ENCODE measurements around the gene IGSF23. TPM values are rescaled to one million over a fixed set of nuclear protein-coding genes. Genes with fewer than 3 reads are reported as not detected.

IGSF23 gene
- total RNA-seq, 2 donors from 2014 or later = not detected

DNA sequence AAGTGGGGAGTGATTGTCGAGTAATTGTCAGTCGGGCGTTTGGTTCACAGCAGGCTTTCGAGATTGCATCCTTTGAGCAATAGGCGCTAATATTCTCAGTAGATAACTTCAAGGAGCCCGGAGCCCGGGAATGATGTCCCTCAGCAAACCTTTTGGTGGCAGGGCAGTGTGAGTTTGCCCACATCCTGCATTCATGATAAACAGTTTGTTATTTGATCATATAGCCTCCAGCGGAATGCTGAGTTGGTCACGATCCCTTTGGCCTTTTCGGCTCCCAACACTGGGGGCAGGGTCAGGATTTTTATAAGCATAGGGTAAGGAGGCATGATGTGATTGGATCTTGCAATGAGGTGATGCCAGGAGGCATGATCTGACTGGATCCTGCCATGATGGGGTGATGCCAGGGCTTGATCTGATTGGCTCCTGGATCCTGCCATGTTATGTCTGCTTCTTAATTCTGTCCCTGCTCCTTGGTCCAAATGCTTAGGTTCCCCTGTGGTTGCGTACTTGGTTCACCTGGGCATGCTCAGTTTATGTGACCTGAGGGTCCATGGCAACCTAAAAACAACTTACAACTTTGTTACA, 38.2 kb upstream of the IGSF23 start:
- H3K9me3 ChIP-seq = no peaks in the 10 kb centered on the region
- H3K27me3 ChIP-seq = no peaks in the 10 kb centered on the region
- peak; percentile 9 for DNase-seq (ENCODE audit: low spot score)
- no peaks in the 10 kb centered on the region for H3K4me1 ChIP-seq
- TF ChIP-seq, protein P1, sequence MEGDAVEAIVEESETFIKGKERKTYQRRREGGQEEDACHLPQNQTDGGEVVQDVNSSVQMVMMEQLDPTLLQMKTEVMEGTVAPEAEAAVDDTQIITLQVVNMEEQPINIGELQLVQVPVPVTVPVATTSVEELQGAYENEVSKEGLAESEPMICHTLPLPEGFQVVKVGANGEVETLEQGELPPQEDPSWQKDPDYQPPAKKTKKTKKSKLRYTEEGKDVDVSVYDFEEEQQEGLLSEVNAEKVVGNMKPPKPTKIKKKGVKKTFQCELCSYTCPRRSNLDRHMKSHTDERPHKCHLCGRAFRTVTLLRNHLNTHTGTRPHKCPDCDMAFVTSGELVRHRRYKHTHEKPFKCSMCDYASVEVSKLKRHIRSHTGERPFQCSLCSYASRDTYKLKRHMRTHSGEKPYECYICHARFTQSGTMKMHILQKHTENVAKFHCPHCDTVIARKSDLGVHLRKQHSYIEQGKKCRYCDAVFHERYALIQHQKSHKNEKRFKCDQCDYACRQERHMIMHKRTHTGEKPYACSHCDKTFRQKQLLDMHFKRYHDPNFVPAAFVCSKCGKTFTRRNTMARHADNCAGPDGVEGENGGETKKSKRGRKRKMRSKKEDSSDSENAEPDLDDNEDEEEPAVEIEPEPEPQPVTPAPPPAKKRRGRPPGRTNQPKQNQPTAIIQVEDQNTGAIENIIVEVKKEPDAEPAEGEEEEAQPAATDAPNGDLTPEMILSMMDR (IDR thresholded peaks at IDR 0.05) = no peak
- no peak overlapping the region for H3K4me3 ChIP-seq
- H3K27ac ChIP-seq = no peak overlapping the region
- no peaks in the 10 kb centered on the region for H3K36me3 ChIP-seq

DNA sequence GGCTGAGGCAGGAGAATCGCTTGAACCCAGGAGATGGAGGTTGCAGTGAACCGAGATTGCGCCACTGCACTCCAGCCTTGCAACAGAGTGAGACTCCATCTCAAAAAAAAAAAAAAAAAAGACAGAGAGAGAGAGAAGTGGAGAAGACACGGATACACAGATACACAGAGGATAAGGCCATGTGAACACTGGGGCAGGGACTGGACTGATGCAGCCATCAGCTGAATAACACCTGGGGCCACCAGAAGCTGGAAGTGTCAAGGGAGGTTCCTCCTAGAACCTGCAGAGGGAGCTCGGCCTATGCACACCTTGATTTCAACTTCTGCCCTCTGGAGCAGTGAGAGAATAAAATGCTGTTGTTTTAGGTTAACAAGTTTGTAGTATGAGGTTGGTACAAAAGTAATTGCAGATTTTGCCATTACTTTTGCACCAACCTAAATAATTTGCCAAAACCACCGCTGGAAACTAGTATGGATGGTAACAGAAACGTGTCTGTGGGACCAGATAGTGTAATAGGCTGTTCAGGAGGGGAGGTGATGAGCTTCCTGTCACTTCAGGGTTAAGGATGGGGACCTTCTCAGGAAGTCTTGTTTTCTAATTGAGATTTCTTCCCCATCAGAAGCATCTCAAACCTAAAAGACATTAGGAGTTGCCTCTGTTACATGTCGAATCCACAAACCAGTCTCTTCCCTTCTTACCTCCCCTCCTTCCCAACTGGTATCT, 36.4 kb upstream of the IGSF23 start:
- peak; percentile 57 for DNase-seq (ENCODE audit: low spot score)
- no peaks in the 10 kb centered on the region for H3K4me1 ChIP-seq
- TF ChIP-seq, protein P1 (IDR thresholded peaks at IDR 0.05) = peak; percentile 49 to 66
- no peaks in the 10 kb centered on the region for H3K36me3 ChIP-seq
- H3K9me3 ChIP-seq = no peaks in the 10 kb centered on the region
- no peaks in the 10 kb centered on the region for H3K27me3 ChIP-seq
- no peak overlapping the region for H3K4me3 ChIP-seq
- H3K27ac ChIP-seq = no peak overlapping the region

DNA sequence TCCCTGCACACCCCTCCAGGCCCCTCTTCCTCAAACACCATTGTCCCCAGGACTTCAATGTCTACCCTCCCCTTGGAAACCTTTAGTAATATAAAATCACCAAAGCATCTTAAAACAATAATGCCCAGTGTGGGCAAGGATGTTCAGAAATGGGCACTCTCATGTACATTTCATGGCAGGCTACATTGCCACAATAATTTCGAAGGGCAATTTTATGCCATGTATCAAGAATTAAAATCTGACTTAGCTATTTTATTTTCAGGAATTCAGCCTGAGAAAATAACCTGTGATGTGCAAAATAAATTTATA, 35.8 kb upstream of the IGSF23 start:
- Histone ChIP-seq H3K4me3 (no peak overlapping the region), H3K9me3 (no peaks in the 10 kb centered on the region), H3K27ac (no peak overlapping the region), H3K36me3 (no peaks in the 10 kb centered on the region), H3K4me1 (no peaks in the 10 kb centered on the region), H3K27me3 (no peaks in the 10 kb centered on the region)
- DNase-seq (ENCODE audit: low spot score) = peak; percentile 7
- TF ChIP-seq, protein P1 (IDR thresholded peaks at IDR 0.05) = no peak

DNA sequence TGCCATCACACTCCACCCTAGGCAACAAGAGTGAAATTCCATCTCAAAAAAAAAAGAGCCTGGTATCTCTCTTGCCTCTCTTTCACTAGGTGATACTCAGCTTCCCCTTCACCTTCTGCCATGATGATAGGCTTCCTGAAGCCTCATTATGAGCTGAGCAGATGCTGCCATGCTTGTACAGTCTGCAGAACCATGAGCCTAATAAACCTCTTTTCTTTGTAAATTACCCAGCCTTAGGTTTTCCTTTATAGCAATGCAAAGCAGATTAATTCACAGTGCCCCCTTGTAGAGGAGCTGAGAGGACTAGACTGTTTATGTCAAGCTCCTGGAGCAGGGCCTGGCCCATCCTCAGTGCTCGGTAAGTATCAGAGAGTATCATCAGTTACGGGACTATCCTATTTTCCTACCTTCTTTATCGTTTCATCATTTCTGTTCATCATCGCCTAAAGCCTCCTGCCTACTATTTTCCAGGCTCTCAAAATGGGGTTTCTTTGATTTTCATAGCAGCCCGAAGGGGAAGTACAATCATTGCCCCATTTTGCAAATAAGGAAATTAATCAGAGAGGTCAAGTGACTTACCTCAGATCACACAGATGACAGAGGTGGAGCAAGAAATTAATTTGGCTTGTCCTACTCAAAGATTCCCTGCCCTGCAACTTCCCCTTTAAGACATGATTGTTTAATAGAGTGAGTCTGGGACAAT, 33.5 kb upstream of the IGSF23 start:
- no peaks in the 10 kb centered on the region for H3K36me3 ChIP-seq
- no peak overlapping the region for H3K4me3 ChIP-seq
- H3K4me1 ChIP-seq = no peaks in the 10 kb centered on the region
- H3K9me3 ChIP-seq = no peaks in the 10 kb centered on the region
- H3K27ac ChIP-seq = no peak overlapping the region
- DNase-seq (ENCODE audit: low spot score) = no peak
- H3K27me3 ChIP-seq = no peaks in the 10 kb centered on the region
- TF ChIP-seq, protein P1 (IDR thresholded peaks at IDR 0.05) = no peak

DNA sequence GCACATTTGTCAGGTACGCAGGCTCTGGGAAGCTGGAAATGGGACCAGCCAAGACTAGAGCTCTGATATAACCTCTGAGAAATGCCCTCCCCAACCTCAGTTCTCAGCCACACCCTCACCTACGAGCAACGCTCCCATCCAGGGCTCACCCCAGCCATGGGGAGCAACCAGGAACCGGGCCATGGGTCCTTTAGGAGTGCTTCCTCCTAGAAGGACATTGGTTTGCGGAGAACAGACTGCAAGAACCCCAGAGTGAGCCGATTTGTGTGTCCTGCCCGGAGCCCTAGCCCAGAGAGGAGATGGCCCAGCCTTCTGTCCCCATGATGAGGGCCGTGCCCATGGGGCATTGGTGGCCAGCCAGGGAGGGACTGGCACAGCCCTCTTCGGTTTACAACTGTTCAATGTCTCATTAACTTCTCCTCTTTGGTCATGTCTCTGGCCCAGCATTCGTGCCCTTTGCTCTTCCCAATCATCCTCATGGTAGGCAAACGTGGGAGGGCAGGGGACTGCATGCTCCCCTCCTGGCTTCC, 32.9 kb upstream of the IGSF23 start:
- H3K4me1 ChIP-seq = no peaks in the 10 kb centered on the region
- DNase-seq (ENCODE audit: low spot score) = no peak
- no peaks in the 10 kb centered on the region for H3K36me3 ChIP-seq
- H3K4me3 ChIP-seq = no peak overlapping the region
- no peak overlapping the region for H3K27ac ChIP-seq
- H3K27me3 ChIP-seq = no peaks in the 10 kb centered on the region
- TF ChIP-seq, protein P1 (IDR thresholded peaks at IDR 0.05) = no peak
- no peaks in the 10 kb centered on the region for H3K9me3 ChIP-seq

Data from right atrium auricular region (tissue), 2 donors.